Adipose tissue (tissue), 3 donors: Measurements from ENCODE around the gene RXYLT1. TPM values are rescaled to one million over a fixed set of nuclear protein-coding genes. Genes with fewer than 3 reads are reported as not detected.
"Not testable (repeated sequence)": the region's sequence is repeated elsewhere in the genome, so short reads cannot be mapped to it uniquely, and the experiment has no call there.

Experiments used
- H3K27ac ChIP-seq: one replicate; pipeline ENCODE4 v1.5.1; 2013; ENCODE audit warnings: low read depth, low read length
- WGBS, 3 donors: extraction: QIAGEN DNeasy Blood & Tissue Kit; methylation state at CpG; one replicate each; pipeline ENCODE4 v1.1.7; 2013; 5-methylcytosine and 5-hydroxymethylcytosine counted together
- polyA plus RNA-seq, 3 donors: library from polyadenylated mRNA; stranded (reverse); fragments of 200-250 nt; gene quantifications; one replicate each; pipeline ENCODE4 v1.2.3, GENCODE V29; 2013
- donor health status: healthy with polysubstance abuse.
- donor health status: Bipolar disorder and iron deficiency.
- donor health status: healthy.

RXYLT1 gene, protein sequence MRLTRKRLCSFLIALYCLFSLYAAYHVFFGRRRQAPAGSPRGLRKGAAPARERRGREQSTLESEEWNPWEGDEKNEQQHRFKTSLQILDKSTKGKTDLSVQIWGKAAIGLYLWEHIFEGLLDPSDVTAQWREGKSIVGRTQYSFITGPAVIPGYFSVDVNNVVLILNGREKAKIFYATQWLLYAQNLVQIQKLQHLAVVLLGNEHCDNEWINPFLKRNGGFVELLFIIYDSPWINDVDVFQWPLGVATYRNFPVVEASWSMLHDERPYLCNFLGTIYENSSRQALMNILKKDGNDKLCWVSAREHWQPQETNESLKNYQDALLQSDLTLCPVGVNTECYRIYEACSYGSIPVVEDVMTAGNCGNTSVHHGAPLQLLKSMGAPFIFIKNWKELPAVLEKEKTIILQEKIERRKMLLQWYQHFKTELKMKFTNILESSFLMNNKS
- polyA plus RNA-seq = 10 to 100 TPM; 12.0 to 14.5 (median 13.9) TPM

DNA sequence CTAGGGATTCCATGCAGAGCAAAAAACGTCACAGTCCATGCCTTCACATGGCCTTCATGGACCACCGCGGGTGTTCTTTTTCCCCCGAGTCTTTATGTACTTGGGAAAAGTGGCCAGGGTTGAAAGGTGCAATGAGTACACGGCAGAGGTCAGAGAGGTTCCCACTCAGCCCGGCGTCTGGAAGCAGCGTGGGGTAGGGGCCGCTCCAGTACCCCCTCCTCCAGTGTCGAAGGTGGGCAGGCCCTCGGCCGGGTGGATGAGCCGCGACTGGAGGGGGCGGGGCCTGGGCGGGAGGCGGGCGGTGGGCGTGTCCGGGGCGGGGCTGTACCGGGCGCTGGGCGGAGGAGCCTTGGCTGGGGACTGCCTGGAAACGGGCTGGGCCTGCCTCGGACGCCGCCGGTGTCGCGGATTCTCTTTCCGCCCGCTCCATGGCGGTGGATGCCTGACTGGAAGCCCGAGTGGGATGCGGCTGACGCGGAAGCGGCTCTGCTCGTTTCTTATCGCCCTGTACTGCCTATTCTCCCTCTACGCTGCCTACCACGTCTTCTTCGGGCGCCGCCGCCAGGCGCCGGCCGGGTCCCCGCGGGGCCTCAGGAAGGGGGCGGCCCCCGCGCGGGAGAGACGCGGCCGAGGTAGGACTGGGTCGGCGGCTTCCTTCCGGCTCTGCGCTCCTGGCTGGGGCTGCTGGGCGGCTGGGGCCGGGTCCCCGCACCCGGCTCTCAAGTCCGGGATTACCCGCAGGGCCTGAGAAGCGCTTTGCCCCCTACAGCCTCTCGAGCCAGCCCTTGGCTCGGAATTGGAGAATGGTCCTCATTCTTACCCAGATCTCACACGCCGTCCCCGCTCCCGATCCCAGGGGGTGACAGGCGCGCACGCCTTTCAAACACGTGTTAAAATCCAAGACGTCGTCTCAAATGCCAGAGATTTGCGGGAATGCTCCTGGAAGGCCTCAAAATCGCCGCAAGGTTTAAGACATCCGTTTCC, at the start of gene RXYLT1:
Gene RXYLT1, plus strand, starts transcription at position 412 of the 984 bp plus-strand sequence. Its CDS starts 52 bp downstream, at position 464.
- 0 to 1% (median 1%) methylated on average over 67 to 86 of the region's 86 CpGs for whole genome bisulfite sequencing, 3 donors

DNA sequence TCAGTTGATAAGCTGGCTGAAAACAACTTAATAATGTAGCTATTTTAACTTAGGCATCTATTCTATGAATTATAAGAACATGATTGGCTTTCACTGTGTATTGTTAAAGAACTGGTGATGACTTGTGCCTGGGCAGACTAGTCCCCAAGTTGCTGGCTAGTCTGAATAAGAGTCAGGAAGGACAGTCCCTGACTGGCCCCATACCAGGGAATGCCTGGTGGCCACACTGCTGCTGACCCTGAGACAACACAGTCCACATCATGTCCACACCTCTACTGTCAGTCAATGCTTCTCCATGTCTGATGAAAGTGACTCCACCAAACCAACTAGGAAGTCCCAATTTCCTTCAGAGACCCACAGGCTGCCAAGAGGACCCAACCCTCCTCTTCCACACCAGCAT, 46.9 kb upstream of the RXYLT1 start:
- H3K27ac ChIP-seq = not testable (repeated sequence)

More for the DNA sequence above, at the start of gene RXYLT1:
- H3K27ac ChIP-seq = peak within 1 kb of the TSS; percentile 68

DNA sequence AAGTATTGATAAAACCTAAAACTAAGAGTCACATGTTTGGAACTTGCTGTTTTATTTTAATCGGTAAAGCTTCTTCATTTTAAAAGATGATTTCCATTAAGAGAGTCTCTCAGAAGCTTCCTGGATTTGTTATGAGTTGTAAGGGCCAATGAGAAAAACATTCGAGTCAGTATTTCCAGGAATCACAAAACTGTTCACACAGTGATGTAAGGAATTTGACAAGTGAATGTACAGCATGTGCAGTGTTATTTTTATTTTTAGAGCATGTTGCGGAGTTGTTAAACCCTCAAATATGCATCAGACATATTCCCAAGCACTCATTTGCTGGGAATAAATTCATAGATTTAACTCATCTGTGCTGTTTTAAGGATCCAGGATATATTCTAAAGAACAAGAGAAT, 46.1 kb upstream of the RXYLT1 start:
- H3K27ac ChIP-seq = not testable (repeated sequence)
- 62 to 86% (median 69%) methylated on average over 3 of the region's 3 CpGs for WGBS, 3 donors

DNA sequence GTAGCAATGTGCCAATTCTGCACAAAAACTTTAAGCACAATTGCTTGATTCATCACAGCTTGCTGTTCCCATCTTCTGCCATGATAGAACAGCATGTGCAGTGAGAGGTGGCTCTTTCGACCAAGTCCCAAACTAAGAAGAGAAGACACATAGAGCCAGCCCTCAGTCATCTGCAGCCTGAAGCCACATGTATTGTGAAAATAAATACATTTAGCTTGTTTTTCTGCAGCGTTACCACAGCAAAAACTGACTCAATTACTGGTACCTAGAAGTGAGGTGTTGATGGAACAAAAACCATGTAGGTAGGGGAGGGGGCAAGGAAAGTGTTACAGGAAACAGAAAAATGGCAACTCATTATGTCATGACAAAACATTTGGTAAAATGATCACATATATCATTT, 39.2 kb upstream of the RXYLT1 start:
- no CpG with 5 or more reads among the region's 2 CpGs for whole genome bisulfite sequencing, 3 donors
- H3K27ac ChIP-seq = not testable (repeated sequence)

DNA sequence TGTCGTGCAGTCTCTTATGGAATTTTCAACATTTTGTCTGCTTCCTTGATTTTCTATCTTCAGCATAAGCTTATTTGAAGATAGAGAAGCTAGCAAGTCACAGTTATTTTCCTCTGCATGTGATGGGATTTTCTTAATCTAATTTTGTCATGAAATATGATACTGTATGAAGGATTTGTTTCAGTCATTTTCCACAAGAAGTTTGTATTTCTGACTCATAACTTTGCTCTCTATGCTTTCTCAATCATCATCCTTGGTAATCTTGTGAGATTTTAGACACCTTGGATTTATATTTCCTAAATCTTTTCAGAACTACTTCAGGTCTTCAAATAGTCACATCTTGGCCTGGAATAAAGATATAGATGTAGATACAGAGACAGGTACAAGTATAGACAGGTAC, 38.3 kb upstream of the RXYLT1 start:
- 87 to 97% (median 96%) methylated on average over 1 of the region's 1 CpG for WGBS, 3 donors
- H3K27ac ChIP-seq = not testable (repeated sequence)

DNA sequence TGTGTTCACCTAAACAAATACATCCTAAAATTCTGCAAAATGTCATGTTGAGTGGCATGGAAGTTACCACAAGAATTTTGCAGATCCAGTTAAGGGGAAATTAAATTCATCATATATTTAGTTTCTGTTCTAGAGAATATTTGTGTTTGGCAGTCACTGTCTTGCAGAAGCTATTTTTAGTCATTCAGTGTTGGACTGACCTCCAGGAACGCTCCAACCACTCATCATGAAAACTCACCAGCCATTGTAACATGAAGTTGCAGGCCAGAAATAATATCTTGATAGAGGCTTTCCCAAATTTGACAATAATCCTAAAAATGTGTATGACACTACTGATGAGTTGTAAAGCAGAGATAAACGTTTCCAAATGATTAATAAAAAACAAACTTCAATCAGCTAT, 35.6 kb upstream of the RXYLT1 start:
- 31 to 43% (median 32%) methylated on average over 2 of the region's 2 CpGs for WGBS, 3 donors
- H3K27ac ChIP-seq = not testable (repeated sequence)

DNA sequence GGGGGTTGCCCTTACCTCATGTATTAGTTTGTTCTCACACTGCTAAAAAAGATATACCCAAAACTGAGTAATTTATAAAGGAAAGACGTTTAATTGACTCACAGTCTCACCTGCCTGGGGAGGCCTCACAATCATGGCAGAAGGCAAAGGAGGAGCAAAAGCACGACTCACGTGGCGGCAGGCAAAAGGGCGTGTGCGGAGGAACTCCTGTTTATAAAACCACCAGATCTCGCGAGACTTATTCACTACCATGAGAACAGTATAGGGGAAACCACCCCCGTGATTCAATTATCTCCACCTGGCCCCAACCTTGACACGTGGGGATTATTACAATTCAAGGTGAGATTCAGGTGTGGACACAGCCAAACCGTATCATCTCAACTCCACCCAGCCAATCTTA, 33.2 kb upstream of the RXYLT1 start:
- 71 to 83% (median 82%) methylated on average over 11 of the region's 11 CpGs for WGBS, 3 donors
- H3K27ac ChIP-seq = not testable (repeated sequence)

DNA sequence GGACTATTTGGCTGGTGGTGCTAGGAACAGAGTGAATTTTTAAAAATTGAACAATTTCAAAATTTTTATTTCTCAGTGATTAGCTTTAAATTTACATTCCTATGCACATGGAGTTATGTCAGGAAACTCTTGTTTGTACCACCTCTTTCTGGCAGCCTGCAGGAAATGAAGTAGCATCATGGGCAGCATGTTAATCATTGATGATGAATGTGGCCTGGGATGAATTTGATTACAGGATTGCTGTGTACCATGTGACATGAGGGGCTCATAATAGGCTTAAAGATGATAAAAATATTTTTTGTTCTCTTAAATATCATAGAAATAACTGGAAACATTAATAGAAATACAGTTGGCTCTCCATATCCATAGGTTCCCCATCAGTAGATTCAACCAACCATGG, 32.6 kb upstream of the RXYLT1 start:
- not testable (repeated sequence) for H3K27ac ChIP-seq

DNA sequence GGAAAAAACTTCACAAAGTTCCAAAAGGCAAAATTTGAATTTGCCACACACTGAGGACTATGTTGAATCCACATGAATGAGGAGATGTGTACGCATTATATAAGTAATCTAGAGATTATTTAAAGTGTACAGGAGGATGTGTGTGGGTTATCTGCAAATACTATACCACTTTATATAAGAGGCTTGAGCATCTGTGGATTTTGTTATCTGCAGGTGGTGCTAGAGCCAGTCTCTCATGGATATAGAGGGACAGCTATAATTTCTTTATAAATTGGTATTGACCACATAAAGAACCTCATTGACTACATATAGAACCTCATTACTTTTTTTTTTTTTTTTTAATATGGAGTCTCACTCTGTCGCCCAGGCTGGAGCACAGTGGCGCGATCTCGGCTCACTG, 32.2 kb upstream of the RXYLT1 start:
- no peak overlapping the region for H3K27ac ChIP-seq
- WGBS, 3 donors = 86 to 88% (median 87%) methylated on average over 5 of the region's 5 CpGs

DNA sequence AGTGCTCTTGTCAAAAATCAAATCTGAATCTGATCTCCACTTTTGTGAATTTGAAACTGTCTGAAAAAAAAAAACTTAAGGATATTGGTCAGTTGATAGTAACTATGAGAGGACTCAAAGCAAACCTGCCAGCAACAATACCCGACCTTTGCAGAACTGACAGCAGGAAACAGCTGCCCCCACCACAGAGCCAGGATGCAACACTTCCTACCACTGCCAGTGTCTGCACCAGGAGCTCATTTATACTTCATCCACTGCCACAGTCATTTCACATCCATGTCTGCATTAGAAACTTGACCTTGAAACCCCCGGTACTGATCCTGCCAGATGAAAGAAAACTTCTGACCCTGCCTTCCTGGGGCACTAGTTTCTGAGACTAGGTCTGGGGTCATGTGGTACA, 27.4 kb upstream of the RXYLT1 start:
- no peak overlapping the region for H3K27ac ChIP-seq
- WGBS, 3 donors = 12 to 18% (median 16%) methylated on average over 2 of the region's 2 CpGs

DNA sequence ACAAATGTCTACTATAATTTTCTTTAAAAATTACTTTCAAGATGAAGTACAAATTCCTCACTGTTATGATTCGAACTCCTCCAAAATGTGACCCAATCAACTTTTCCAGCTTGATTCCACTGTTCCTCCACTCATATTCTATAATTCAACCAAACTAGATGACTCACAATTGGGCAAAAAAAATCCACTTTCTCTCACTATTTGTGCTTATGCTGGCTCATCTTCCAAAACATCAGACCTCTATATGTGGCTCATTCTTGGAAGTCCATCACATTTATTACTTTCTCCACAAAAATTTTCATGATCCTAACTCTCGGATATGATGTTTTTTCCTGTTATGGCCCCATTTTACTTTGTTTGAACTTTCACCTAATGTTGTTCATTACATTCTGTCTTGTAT, 26.9 kb upstream of the RXYLT1 start:
- H3K27ac ChIP-seq = no peak overlapping the region
- WGBS, 3 donors = 79 to 89% (median 85%) methylated on average over 2 of the region's 2 CpGs

DNA sequence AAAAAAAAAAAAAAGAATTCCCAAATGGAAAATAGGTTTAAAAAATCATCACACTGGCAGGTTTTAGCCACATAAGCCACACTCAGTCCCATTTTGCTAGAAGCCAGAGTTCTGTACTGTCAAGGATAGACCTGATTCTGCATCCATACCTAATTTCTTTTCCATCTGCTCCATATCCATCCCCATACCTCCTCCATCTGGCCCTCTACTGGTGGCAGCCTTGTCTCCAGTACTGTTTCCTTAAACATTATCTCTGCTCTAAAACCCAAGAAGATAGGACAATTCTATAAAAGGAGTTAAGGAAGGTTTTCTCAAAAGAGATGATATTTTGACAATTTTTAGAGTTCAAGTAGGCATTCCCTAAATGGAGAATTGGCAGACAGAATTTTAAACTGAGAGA, 26.0 kb upstream of the RXYLT1 start:
- H3K27ac ChIP-seq = no peak overlapping the region

DNA sequence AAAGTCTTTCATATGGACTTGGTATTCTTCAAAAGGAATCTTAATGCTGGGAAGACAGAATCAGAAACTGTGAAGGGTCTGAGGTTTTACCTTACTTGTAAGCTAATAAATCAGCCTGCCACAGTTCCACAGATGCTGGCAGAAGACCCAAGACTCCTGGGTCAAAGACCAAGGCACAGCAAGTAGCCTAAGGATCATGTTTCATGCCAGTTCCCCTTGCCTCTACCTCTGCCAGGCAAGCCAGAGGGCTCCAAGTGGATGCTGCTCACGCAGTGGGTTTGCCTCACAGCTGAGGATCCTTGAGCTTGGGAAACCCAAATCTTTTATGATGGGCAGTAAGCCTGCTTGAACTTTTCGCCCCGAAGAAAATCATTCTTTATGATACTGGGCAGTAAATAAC, 15.2 kb upstream of the RXYLT1 start:
- 67 to 85% (median 74%) methylated on average over 3 of the region's 3 CpGs for WGBS, 3 donors
- no peak overlapping the region for H3K27ac ChIP-seq

DNA sequence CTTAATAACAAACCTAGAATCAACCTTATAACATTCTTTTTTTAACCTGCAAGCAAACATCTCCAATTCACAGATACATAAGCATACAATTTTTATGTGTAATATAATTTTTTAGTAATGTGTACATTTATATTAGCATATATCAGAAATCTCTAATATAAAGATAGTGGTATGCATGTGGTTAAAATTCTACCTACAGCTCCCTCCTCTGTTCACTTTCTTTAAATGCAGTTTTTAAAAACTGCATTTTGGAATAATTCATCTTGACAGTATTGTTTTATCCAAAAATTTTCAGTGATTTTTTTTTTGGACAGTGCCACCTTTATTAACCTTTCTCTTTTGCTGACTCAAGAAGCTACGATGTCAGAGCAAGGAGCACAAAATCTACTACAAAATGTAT, 13.2 kb upstream of the RXYLT1 start:
- H3K27ac ChIP-seq = no peak overlapping the region
- WGBS, 3 donors = 64 to 76% (median 74%) methylated on average over 1 of the region's 1 CpG

DNA sequence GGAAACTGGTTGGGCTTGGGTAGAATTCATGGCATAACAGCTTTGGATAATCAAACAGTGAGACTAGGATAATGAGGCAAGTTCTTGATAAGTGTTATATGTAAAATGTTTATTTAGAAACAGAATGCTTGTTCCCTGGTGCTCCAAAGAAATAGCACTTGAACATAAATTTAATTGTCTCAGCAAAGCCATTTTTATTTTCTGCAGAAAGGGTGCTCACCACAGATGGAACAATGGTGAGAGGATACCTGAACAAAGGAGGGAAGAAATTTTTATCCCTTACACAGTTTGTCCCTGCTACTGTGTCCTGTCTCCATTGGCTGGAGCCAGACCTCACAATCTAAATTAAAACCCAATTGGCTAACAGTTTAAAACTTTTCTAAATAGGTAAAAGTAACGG, 9.3 kb upstream of the RXYLT1 start:
- 93 to 100% (median 99%) methylated on average over 1 of the region's 1 CpG for WGBS, 3 donors

DNA sequence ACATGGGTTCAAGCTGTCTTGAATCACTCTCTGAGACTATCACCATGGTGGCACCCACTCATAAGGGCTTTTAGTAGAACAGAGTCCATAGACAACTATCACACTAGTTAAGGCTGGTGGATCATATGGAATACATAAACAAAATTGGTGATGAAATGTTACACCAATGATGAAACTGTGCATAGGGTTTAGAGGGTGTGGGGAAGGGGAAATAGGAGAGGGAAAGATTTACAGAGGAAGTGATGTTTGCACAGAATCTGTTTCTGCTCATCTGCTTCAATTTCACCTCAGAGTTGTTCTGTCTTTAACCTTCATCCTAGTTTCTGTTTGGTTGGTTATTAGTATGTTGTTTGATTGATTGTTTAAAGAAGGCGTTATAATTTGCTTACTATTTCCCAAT, 2.4 kb upstream of the RXYLT1 start:
- no peak overlapping the region for H3K27ac ChIP-seq
- WGBS, 3 donors = 87 to 92% (median 90%) methylated on average over 1 of the region's 1 CpG

More for the DNA sequence above, 9.3 kb upstream of the RXYLT1 start:
- H3K27ac ChIP-seq = no peak overlapping the region

DNA sequence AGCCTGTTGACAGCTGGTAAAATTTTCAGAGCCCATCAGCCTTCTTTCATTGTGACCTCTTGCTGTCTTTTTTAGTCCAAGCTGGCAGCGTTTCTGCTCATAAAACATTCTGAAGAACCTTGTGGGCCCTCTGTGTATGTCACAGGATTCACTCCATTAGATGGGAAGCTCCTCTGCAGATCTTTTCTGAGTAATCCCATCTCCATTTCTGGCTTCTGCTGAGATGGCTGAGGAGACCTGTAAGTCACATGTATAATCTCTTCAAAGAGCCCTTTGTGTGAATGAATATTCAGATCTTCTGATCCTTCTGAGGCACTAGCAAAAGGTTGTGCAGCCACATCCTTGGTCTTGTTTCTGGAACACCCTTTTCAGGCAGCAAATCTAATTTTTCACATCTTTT, 2.8 kb downstream of the RXYLT1 start:
- no peak overlapping the region for H3K27ac ChIP-seq
- 76 to 84% (median 80%) methylated on average over 1 of the region's 1 CpG for WGBS, 3 donors

DNA sequence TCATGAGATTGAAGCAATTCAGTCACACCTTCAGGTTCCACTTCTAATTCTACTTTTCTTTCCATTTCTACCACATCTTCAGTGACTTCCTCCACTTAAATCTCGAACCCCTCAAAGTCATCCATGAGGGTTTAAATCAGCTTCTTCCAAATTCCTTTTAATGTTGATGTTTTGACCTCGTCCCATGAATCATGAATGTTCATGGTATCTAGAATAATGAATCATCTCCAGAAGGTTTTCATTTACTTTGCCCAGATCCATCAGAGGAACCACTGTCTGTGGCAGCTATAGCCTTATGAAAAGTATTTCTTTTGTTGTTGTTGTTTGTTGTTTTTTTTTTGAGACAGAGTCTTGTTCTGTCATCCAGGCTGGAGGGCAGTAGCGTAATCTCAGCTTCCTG, 7.6 kb downstream of the RXYLT1 start:
- no peak overlapping the region for H3K27ac ChIP-seq
- WGBS, 3 donors = 95 to 98% (median 96%) methylated on average over 3 of the region's 3 CpGs

DNA sequence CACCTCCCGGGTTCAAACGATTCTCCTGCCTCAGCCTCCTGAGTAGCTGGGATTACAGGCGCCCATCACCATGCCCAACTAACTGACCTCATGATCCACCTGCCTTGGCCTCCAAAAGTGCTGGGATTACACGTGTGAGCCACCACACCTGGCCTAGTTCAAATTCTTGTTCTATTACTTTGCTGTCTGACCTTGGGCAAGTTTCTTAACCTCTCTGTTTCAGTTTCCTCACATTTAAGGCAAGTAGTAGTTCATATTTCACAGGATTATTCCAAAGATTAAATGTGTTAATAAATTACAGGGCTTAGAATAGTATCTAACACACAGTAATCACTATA, 10.9 kb downstream of the RXYLT1 start:
- H3K27ac ChIP-seq = no peak overlapping the region
- 80 to 97% (median 91%) methylated on average over 4 of the region's 4 CpGs for WGBS, 3 donors

DNA sequence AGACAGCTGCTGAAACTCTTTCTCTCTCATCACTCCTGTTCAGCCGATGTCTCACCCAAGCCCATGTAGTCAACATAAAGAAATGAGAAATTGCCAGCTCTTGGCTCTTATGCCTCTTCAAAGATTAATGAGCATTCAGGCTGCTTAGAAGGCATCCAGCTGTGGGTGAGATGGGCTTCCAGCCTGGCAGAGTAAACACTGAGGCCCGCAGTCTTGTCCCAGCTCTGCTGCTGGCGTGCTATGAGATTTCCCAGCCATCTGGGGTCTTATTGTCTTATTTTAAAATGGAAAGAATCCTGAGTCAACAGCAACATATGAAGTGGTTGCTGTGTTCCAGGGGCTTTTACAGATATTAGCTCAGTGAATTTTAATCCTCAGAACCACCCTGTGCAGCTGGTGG, 12.6 kb downstream of the RXYLT1 start:
- no peak overlapping the region for H3K27ac ChIP-seq
- WGBS, 3 donors = 86 to 90% (median 86%) methylated on average over 3 of the region's 3 CpGs
